ENCODE results near the gene CFAP46. TPM values are rescaled to one million over a fixed set of nuclear protein-coding genes. Genes with fewer than 3 reads are reported as not detected.
A peak's percentile ranks its signal among the peaks of the same experiment; 100 is the strongest.
"Not testable (repeated sequence)": the region's sequence is repeated elsewhere in the genome, so short reads cannot be mapped to it uniquely, and the experiment has no call there.

CFAP46 gene
- total and polyA plus RNA-seq, 2 experiments from 2014 or later: 2.2 to 2.4 TPM

GRCh38 chr10:132893786-132894185 is 48.6 kb downstream of the CFAP46 start:
- H3K27me3 ChIP-seq; H3K4me3 ChIP-seq; H3K79me2 ChIP-seq; H2AFZ ChIP-seq; H3K9me2 ChIP-seq (replicated peaks; ENCODE audit: insufficient read depth); DNase-seq (ENCODE audit: low spot score); H3K4me2 ChIP-seq; H4K20me1 ChIP-seq (ENCODE audit: insufficient read depth, poor library complexity, severe bottlenecking); H3K27ac ChIP-seq; H3K9me3 ChIP-seq (ENCODE audit: low read depth); H3K36me3 ChIP-seq (replicated peaks; ENCODE audit: insufficient read depth, low read depth): not testable (repeated sequence)
- 70% methylated on average over 6 of the region's 6 CpGs for WGBS (ENCODE audit: low lambda C conversion rate, missing lambda C conversion rate)
- TF ChIP-seq CTCF (IDR thresholded peaks at IDR 0.05; ENCODE audit: poor library complexity): peak; percentile 10
- H3K4me1 ChIP-seq (ENCODE audit: insufficient read depth): peaks cover 13% of the 10 kb centered on the region

- Histone ChIP-seq H3K9me2 (replicated peaks; ENCODE audit: insufficient read depth) (no peaks in the 10 kb centered on the region), H3K4me1 (ENCODE audit: insufficient read depth) (peaks cover 13% of the 10 kb centered on the region), H3K9me3 (ENCODE audit: low read depth) (no peaks in the 10 kb centered on the region), H4K20me1 (ENCODE audit: insufficient read depth, poor library complexity, severe bottlenecking) (no peaks in the 10 kb centered on the region), H3K27ac (no peak overlapping the region), H3K27me3 (no peaks in the 10 kb centered on the region), H3K4me3 (no peak overlapping the region), H3K4me2 (no peak overlapping the region), H3K36me3 (replicated peaks; ENCODE audit: insufficient read depth, low read depth) (no peaks in the 10 kb centered on the region), H3K79me2 (no peaks in the 10 kb centered on the region), H2AFZ (no peak overlapping the region)
- TF ChIP-seq EZH2phosphoT487 (IDR thresholded peaks at IDR 0.05; ENCODE audit: low read depth, severe bottlenecking, unreplicated experiment): no peak
- TF ChIP-seq CTCF (IDR thresholded peaks at IDR 0.05; ENCODE audit: poor library complexity): no peak
- no peak for TF ChIP-seq EZH2 (IDR thresholded peaks at IDR 0.05; ENCODE audit: borderline replicate concordance)
- DNase-seq (ENCODE audit: low spot score): no peak
- 71% methylated on average over 9 of the region's 9 CpGs for WGBS (ENCODE audit: low lambda C conversion rate, missing lambda C conversion rate)
Observed at GRCh38 chr10:132893090-132893489, 49.3 kb downstream of the CFAP46 start.

- Histone ChIP-seq H3K79me2 (no peaks in the 10 kb centered on the region), H3K9me3 (ENCODE audit: low read depth) (no peaks in the 10 kb centered on the region), H4K20me1 (ENCODE audit: insufficient read depth, poor library complexity, severe bottlenecking) (no peaks in the 10 kb centered on the region), H3K27me3 (no peaks in the 10 kb centered on the region), H3K27ac (peak overlapping the region; percentile 72), H3K4me1 (ENCODE audit: insufficient read depth) (peaks cover 13% of the 10 kb centered on the region), H3K4me3 (no peak overlapping the region), H2AFZ (no peak overlapping the region), H3K4me2 (peak overlapping the region; percentile 28), H3K36me3 (replicated peaks; ENCODE audit: insufficient read depth, low read depth) (no peaks in the 10 kb centered on the region), H3K9me2 (replicated peaks; ENCODE audit: insufficient read depth) (no peaks in the 10 kb centered on the region)
- DNase-seq (ENCODE audit: low spot score): peak; percentile 62
- 51% methylated on average over 12 of the region's 12 CpGs for WGBS (ENCODE audit: low lambda C conversion rate, missing lambda C conversion rate)
- TF ChIP-seq CTCF (IDR thresholded peaks at IDR 0.05; ENCODE audit: poor library complexity): no peak
- TF ChIP-seq EZH2 (IDR thresholded peaks at IDR 0.05; ENCODE audit: borderline replicate concordance): no peak
- no peak for TF ChIP-seq EZH2phosphoT487 (IDR thresholded peaks at IDR 0.05; ENCODE audit: low read depth, severe bottlenecking, unreplicated experiment)
Observed at GRCh38 chr10:132892004-132892403, 50.4 kb downstream of the CFAP46 start.

GRCh38 chr10:132891368-132891767 is 51.0 kb downstream of the CFAP46 start:
- Histone ChIP-seq H3K9me3 (ENCODE audit: low read depth) (no peaks in the 10 kb centered on the region), H3K27me3 (no peaks in the 10 kb centered on the region), H3K4me3 (no peak overlapping the region), H3K27ac (peak overlapping the region; percentile 72), H3K4me2 (peak overlapping the region; percentile 25), H3K79me2 (no peaks in the 10 kb centered on the region), H3K9me2 (replicated peaks; ENCODE audit: insufficient read depth) (no peaks in the 10 kb centered on the region), H3K36me3 (replicated peaks; ENCODE audit: insufficient read depth, low read depth) (no peaks in the 10 kb centered on the region), H3K4me1 (ENCODE audit: insufficient read depth) (peaks cover 13% of the 10 kb centered on the region), H2AFZ (no peak overlapping the region), H4K20me1 (ENCODE audit: insufficient read depth, poor library complexity, severe bottlenecking) (no peaks in the 10 kb centered on the region)
- DNase-seq (ENCODE audit: low spot score): no peak
- 84% methylated on average over 6 of the region's 6 CpGs for WGBS (ENCODE audit: low lambda C conversion rate, missing lambda C conversion rate)
- TF ChIP-seq EZH2 (IDR thresholded peaks at IDR 0.05; ENCODE audit: borderline replicate concordance): no peak
- no peak for TF ChIP-seq CTCF (IDR thresholded peaks at IDR 0.05; ENCODE audit: poor library complexity)
- TF ChIP-seq EZH2phosphoT487 (IDR thresholded peaks at IDR 0.05; ENCODE audit: low read depth, severe bottlenecking, unreplicated experiment): no peak

Measured in hepatocyte (in vitro differentiated cells).